NCI-H1105 treated with DMSO at 0.1 percent for 48 hours (cell line): ENCODE measurements around the gene NPAS3.
A peak's percentile ranks its signal among the peaks of the same experiment; 100 is the strongest.

Experiments used
- DNase-seq: peaks from one replicate; lab custom pipeline; 2025; lab: John Stamatoyannopoulos, UW

NPAS3 gene

DNA sequence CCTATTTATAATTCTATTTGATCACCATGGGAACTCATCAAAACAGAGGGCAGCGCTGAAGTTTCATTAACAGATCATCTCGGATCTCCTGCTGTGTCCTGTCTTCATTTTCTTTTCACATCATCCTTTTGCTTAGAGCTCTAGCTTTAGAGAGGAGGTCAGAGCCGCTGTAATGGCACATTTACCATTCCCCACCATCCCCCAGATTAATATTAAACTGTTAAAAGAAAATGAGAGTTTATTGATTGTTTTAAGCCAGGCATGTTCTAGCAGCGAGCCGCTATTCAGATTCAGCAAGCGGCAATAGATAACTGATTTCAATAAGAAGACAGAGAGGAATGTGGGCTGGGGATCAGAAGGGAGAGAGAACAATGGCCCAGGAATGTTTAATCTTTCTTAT lies 703.4 kb downstream of the NPAS3 start:
- DNase-seq: no peak

DNA sequence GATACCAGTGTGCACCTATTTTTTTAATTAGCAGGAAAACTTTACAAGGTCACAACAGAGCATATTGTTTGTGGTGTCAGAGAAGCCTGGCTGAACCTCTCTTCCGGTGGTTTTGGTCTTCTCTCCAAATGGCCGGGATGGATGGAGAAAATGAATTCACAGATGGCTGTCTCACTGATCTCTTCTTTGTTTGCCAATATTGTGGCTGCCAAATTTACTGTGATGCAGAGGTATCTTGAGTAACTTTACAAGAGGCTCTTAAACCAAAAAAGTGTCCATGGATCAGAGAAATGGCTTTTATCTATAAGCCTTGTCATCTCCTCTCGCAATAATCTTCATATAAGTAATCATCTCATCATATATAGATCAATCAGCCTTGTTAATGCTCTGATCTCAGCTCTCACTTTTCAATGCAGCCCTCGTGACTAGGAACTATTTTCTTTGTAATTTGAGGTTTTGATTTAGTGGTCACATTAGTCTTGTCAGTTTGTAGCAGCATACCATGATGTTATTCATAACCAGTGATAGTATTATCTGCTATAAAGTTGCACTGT lies 704.1 kb downstream of the NPAS3 start:
- DNase-seq: no peak

- DNase-seq: no peak
Measured at GRCh38 chr14:33643426-33644181, 704.9 kb downstream of the NPAS3 start.

- DNase-seq: no peak
Measured at GRCh38 chr14:33646692-33647260, 708.1 kb downstream of the NPAS3 start.

GRCh38 chr14:33647385-33647786 lies 708.7 kb downstream of the NPAS3 start:
- no peak for DNase-seq

DNA sequence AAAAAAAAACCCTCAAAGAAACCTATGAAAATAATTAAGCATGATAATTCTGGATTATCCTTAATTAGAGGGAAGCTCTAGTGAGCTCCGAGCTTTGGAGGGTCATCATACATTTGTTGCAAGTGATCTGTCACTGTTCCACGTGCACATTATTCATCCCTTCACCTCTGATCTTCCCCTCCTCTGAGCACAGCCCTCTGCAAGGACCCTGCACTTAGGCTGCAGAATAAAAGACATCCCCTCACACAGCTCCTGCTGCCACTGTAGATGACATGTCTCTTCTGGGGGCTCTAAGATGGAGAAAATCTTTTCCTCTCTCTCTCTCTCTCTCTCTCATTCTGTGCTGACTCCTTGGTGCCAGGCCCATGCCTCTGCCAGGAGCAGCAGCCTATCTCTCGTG lies 711.8 kb downstream of the NPAS3 start:
- no peak for DNase-seq

DNA sequence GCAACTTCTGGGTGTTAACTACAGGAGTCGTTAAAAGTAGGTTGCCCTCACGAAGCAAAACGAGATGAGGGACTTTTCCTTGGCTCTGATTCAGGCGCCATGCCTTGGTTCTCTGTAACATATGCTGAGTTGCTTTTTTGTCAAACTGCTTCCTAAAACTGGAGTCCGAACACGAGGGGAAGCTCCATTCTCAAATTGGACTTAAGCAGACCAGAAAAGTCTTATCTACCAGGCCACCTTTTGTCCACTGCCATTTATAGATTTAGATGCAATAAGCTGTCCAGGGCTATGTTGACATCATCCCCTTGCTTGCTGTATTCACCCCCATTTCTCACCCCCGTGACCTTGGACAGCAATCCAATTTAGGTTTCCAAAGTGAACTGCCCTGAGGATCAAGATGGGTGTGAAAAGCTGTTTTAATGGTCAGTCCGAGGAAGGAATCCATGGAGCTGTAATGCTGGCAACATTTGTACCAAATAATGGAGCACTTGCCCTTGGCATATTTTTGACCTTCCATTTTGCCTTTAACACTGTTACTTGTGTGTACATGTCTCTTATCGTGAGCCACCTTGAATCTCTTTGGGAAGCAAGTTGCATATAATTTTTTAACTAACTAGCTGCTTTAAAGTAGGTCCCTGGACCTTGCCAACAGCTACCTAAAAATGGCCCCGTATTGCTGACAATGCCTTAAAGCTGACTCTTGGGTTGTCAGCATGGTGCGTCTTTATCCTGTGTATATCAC lies 714.1 kb downstream of the NPAS3 start:
- no peak for DNase-seq

DNA sequence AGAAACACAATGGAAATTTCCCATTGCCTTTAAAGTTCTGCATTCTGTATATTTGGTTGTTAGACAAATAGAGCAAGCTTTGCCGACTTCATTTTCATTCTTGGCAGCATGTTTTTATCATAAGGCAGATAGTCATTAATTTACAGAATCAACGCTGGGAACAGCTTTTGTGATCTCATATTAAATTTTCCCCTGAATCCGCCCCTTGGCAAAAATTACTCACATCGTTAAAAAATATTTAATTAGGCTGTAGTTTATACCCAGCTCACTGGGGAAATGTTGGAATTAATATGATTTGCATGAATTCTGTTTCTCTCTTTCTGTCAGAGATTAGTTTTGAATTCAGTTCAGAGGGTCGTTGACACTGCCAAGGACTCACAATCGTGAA lies 714.6 kb downstream of the NPAS3 start:
- no peak for DNase-seq

GRCh38 chr14:33655421-33655820 lies 716.7 kb downstream of the NPAS3 start:
- no peak for DNase-seq

- no peak for DNase-seq
Measured at GRCh38 chr14:33657476-33657875, 718.8 kb downstream of the NPAS3 start.

DNA sequence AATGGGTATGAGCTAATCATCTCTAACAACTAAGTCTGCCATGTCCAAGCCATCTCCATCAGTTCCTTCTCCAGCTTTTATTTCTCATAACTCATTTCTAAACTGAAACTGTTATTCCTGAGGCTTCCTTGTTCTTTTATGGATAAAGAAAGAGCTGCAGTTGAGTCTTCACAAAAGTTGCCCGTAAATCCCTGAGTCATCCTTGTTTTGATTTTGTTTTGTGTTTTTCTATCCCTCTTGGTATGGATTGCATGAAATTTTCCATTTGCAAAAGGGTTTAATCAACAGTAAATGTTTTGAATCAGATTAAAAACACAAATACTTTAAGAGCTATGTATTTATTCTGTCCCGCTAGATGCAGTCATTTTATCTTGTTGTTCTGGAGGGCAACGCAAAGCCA lies 721.6 kb downstream of the NPAS3 start:
- no peak for DNase-seq

GRCh38 chr14:33661101-33661500 lies 722.4 kb downstream of the NPAS3 start:
- DNase-seq: no peak

DNA sequence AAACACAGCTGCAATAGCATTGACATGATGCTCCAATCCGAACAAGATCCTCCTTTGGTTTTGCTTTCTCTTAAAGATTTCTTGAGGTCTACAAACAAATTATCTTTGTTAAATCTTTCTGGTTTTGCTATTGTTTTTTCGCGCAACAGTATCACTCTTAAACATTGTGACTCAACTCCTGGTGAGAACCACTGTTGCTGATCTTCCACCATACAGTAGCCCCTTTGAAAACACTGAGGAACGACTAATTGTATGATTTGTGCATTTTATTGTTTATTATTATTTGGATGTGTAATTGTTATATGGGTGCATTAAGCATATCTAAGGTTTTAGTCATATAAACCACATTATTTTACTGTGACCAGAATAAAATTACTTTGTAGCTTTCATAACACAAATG lies 729.4 kb downstream of the NPAS3 start:
- DNase-seq: no peak

DNA sequence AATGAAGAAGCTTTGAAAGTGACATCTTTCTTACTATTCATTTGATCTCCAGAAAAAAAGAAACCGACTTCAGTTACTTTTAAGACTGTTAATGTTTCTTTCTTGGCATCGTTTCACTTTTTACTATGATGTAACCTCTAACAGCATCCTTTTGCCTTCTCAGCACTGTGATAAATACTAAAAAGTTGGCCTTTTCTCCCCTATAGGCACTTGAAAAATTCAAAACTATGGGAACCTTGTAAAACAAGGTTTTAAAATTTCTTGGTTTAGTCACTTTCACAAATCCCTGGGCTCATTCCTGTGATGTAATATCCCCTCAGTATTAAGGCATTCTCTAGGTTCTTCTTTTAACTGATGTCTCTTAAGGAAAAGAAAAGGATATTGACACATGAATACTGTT lies 730.4 kb downstream of the NPAS3 start:
- no peak for DNase-seq

DNA sequence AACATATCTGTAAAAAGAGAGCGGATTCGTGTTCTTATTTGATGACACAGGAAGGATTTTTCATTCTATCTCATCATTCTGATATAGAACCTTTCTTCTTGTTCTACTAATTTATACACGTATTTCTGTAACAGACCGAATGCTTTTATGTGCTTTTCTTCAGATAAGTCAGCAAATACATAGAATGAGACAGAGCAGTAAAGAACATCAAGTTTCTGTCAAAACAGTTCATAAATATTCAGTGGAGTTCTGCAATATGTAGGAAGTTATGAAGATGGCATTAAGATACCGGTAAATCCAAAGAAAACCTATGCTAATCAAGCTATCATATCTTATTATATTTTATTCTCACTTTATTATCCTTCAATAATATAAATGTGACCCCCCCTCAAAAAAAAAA lies 731.6 kb downstream of the NPAS3 start:
- DNase-seq: no peak

- DNase-seq: no peak
Measured at GRCh38 chr14:33671556-33671955, 732.9 kb downstream of the NPAS3 start.

- no peak for DNase-seq
Measured at GRCh38 chr14:33674927-33675326, 736.2 kb downstream of the NPAS3 start.

GRCh38 chr14:33675415-33676130 lies 736.9 kb downstream of the NPAS3 start:
- no peak for DNase-seq

DNA sequence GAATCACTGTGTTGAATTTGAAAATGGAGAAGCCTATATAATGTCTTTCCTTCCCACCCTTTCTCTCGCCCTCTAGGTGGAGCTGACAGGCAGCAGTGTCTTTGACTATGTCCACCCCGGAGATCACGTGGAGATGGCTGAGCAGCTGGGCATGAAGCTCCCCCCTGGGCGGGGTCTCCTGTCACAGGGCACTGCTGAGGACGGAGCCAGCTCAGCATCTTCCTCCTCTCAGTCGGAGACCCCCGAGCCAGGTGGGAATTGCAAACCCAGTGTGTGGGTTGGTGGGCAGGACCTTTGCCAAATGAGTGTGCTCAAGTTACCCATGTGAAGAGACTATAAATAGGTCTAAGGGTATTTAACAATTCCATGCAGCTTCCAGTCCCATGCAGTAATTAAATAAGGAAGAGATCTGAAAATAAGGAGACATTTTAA lies 737.5 kb downstream of the NPAS3 start:
- peak; percentile 35 for DNase-seq

DNA sequence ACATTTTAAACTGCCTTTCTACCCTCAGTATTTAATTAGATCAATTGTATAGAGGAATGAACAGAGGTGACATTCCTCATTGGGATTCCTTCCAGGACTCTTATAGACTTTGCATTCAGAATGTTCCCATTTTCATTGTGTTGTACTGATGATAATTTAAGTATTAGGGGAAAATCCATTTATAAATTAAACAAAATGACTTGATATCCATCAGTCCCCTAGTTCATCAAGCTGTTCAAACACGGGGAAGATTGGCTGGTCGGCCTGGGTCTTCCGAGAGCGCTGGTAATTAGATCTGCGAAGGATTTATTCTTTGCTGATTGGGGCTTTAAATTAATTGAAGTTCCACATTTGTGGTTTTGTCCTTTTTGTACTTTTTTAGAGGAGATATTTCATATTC lies 738.2 kb downstream of the NPAS3 start:
- DNase-seq: no peak

- DNase-seq: no peak
Measured at GRCh38 chr14:33678005-33678404, 739.3 kb downstream of the NPAS3 start.

- no peak for DNase-seq
Measured at GRCh38 chr14:33679025-33679424, 740.3 kb downstream of the NPAS3 start.
